Measurements from ENCODE around the gene MAPKAPK3.

MAPKAPK3 gene

DNA sequence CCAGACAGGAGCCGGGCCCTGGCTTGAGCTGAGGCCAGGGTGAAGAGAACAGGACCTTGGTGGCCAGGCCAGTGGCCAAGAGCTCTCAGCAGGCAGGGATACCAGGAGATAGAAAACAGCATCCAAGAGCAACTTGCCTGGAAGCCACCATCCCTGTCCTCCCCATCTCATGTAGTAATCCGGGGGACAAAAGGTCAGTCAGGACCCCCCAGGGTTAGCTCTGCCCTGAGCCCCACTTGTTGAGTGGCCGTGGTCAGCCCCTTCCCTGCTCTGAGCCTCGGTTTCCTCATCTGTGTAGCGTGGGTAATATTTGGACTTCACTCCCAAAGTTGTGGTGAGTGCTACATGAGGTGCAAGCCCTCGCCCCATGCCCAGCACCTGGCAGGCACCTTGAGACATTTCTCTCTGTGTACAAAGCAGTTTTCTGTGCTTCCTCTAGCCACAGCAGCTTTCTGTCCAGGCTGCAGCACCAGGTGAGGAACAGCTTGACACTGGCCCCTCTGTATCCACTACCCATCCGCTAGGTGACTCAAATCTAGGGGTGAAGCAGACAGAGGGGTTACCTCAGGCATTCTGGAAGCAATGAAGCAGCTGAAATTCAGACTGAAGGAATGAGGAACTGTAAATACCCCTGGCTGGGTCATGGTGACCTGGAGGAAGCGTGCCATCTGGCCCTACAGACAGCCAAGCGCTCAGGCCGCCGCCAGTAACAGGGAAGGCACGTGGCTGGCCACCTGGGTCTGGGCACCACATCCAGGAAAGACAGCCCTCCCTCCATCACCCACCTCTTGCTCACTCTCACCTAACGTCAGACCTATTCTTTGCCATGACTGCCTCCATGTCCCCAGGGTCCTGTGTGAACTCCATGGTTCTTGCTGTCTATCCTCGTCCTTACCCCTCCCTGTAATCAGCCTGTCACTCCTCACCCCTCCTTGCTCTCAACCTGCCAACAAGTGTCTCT is 12.0 kb upstream of the MAPKAPK3 start:
- Histone ChIP-seq H3K4ac (ENCODE audit: low read depth, low read length) (no peak overlapping the region), H4K91ac (ENCODE audit: low read depth, low read length) (no peak overlapping the region), H3K9me3 (ENCODE audit: insufficient read depth, low read depth, low read length) (no peaks in the 10 kb centered on the region), H4K12ac (ENCODE audit: low read depth, low read length) (no peak overlapping the region), H2BK12ac (ENCODE audit: low read length) (no peak overlapping the region), H3K27me3 (ENCODE audit: insufficient read depth, low read length) (no peaks in the 10 kb centered on the region), H3K79me1 (ENCODE audit: low read length) (peaks cover 12% of the 10 kb centered on the region), H2AK5ac (ENCODE audit: low read length) (no peak overlapping the region), H3K79me2 (ENCODE audit: control insufficient read depth, insufficient read depth, low read length, poor library complexity) (peaks cover 2% of the 10 kb centered on the region), H3K36me3 (ENCODE audit: control insufficient read depth in 1 of 2, insufficient read depth in 2 of 2, low read length in 2 of 2) (peaks cover 14% of the 10 kb centered on the region in 2 experiments), H2BK120ac (ENCODE audit: insufficient read depth, low read length, poor library complexity) (no peak overlapping the region), H3K4me1 (ENCODE audit: control insufficient read depth in 1 of 2, insufficient read depth in 2 of 2, low read length in 2 of 2) (peaks cover 24 to 26% of the 10 kb centered on the region in 2 experiments), H3K18ac (ENCODE audit: low read length) (no peak overlapping the region), H3K27ac (ENCODE audit: low read depth, low read length) (no peak overlapping the region), H3K4me2 (ENCODE audit: low read length) (no peak overlapping the region), H2BK5ac (ENCODE audit: low read depth, low read length, poor library complexity) (no peak overlapping the region), H3K14ac (ENCODE audit: low read length) (no peak overlapping the region), H2AFZ (ENCODE audit: insufficient read depth, low read length, poor library complexity) (no peak overlapping the region), H3K23ac (ENCODE audit: low read length) (no peak overlapping the region), H3K9ac (ENCODE audit: low read length) (no peak overlapping the region), H4K8ac (ENCODE audit: low read depth, low read length) (no peak overlapping the region), H3K4me3 (ENCODE audit: low read depth, low read length) (no peak overlapping the region)
- no peak for DNase-seq
- WGBS (ENCODE audit: extremely low coverage, insufficient coverage, insufficient read length): no CpG with 5 or more reads among the region's 14 CpGs

- Histone ChIP-seq H3K9ac (ENCODE audit: low read length) (no peak overlapping the region), H3K27ac (ENCODE audit: low read depth, low read length) (no peak overlapping the region), H4K8ac (ENCODE audit: low read depth, low read length) (no peak overlapping the region), H3K4ac (ENCODE audit: low read depth, low read length) (no peak overlapping the region), H3K79me1 (ENCODE audit: low read length) (peaks cover 12% of the 10 kb centered on the region), H3K4me1 (ENCODE audit: control insufficient read depth in 1 of 2, insufficient read depth in 2 of 2, low read length in 2 of 2) (peaks cover 26 to 29% of the 10 kb centered on the region in 2 experiments), H2BK120ac (ENCODE audit: insufficient read depth, low read length, poor library complexity) (no peak overlapping the region), H2AK5ac (ENCODE audit: low read length) (no peak overlapping the region), H3K4me2 (ENCODE audit: low read length) (no peak overlapping the region), H2AFZ (ENCODE audit: insufficient read depth, low read length, poor library complexity) (no peak overlapping the region), H3K18ac (ENCODE audit: low read length) (no peak overlapping the region), H4K12ac (ENCODE audit: low read depth, low read length) (no peak overlapping the region), H3K14ac (ENCODE audit: low read length) (no peak overlapping the region), H3K4me3 (ENCODE audit: low read depth, low read length) (no peak overlapping the region), H2BK12ac (ENCODE audit: low read length) (no peak overlapping the region), H3K36me3 (ENCODE audit: control insufficient read depth in 1 of 2, insufficient read depth in 2 of 2, low read length in 2 of 2) (peaks cover 14% of the 10 kb centered on the region in 2 experiments), H4K91ac (ENCODE audit: low read depth, low read length) (no peak overlapping the region), H3K27me3 (ENCODE audit: insufficient read depth, low read length) (no peaks in the 10 kb centered on the region), H3K79me2 (ENCODE audit: control insufficient read depth, insufficient read depth, low read length, poor library complexity) (peaks cover 2% of the 10 kb centered on the region), H3K9me3 (ENCODE audit: insufficient read depth, low read depth, low read length) (peaks cover 5% of the 10 kb centered on the region), H2BK5ac (ENCODE audit: low read depth, low read length, poor library complexity) (no peak overlapping the region), H3K23ac (ENCODE audit: low read length) (no peak overlapping the region)
- WGBS (ENCODE audit: extremely low coverage, insufficient coverage, insufficient read length): no CpG with 5 or more reads among the region's 5 CpGs
- no peak for DNase-seq
Measured at GRCh38 chr3:50605901-50606326, 11.0 kb upstream of the MAPKAPK3 start.

DNA sequence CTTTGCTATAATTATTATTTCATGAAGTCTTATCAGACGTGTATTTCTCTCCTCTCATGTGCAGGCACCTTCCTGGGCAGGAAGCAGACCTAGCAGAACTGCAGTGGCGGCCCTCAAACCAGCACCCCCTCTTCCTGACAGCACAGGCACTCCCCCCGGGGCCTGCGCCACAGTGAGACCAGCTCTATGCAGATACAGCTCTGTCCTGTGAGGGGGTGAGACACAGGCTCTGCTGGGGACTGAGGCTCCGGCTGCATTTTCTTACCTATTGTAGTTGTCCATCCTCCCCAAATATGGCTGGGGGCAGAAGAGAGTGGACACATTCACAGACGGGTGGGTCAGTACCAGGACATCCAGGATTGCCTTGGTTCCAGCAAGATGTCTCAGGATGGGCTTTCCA is 10.4 kb upstream of the MAPKAPK3 start:
- no peak overlapping the region for H3K14ac ChIP-seq (ENCODE audit: low read length)

DNA sequence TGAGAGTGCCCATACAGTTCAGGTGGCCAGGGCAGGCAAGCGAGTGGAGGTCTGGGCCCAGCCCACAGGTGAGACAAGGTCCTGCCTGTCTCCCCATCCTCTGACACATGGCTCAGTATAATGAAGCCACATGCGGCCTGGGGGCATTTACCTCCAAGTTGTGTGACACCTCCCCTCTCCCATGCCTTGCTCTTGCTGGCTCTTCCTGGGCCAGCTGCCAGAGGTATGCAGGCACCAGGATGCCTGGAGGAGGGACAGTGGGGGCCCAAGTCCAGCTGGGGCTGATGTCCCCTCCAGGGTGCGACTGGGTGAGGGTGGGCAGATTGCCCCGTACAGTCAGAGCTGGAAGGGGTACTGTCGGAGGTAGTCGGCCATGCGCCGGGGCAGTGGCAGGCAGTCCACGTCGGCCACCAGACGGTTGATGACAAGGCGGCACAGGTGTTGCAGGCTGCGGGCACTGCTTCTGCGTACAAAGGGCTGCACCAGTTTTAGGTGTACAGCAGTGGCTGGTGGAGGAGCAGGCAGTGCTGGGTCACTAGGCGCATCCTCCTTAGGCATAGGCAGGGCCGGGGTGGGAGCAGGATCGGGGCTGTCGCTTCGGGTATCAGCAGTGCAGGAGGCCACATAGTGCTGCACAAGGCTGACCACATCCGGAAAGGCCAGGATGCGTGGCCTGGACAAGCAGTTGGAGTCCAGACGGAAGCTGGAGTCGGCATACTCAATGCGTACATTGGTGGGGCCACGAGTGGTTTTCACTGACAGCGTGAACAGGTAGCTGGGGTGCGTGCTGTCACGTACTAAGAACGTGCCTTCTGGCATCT is 9.5 kb upstream of the MAPKAPK3 start:
- no peak overlapping the region for H3K9ac ChIP-seq (ENCODE audit: low read length)
- no peak overlapping the region for H3K18ac ChIP-seq (ENCODE audit: low read length)
- H3K27me3 ChIP-seq (ENCODE audit: insufficient read depth, low read length): no peaks in the 10 kb centered on the region
- H2AFZ ChIP-seq (ENCODE audit: insufficient read depth, low read length, poor library complexity): no peak overlapping the region
- no peak overlapping the region for H2BK120ac ChIP-seq (ENCODE audit: insufficient read depth, low read length, poor library complexity)
- H3K4ac ChIP-seq (ENCODE audit: low read depth, low read length): no peak overlapping the region
- H3K27ac ChIP-seq (ENCODE audit: low read depth, low read length): no peak overlapping the region
- peaks cover 14% of the 10 kb centered on the region in 2 experiments for H3K36me3 ChIP-seq (ENCODE audit: control insufficient read depth in 1 of 2, insufficient read depth in 2 of 2, low read length in 2 of 2)
- H3K79me2 ChIP-seq (ENCODE audit: control insufficient read depth, insufficient read depth, low read length, poor library complexity): peaks cover 3% of the 10 kb centered on the region
- no peak overlapping the region for H3K4me3 ChIP-seq (ENCODE audit: low read depth, low read length)
- peaks cover 7% of the 10 kb centered on the region for H3K79me1 ChIP-seq (ENCODE audit: low read length)
- H3K14ac ChIP-seq (ENCODE audit: low read length): no peak overlapping the region
- H2AK5ac ChIP-seq (ENCODE audit: low read length): no peak overlapping the region
- DNase-seq: no peak
- H2BK12ac ChIP-seq (ENCODE audit: low read length): no peak overlapping the region
- no CpG with 5 or more reads among the region's 29 CpGs for WGBS (ENCODE audit: extremely low coverage, insufficient coverage, insufficient read length)
- H2BK5ac ChIP-seq (ENCODE audit: low read depth, low read length, poor library complexity): no peak overlapping the region
- H3K23ac ChIP-seq (ENCODE audit: low read length): no peak overlapping the region
- H3K4me2 ChIP-seq (ENCODE audit: low read length): no peak overlapping the region
- peaks cover 16 to 19% of the 10 kb centered on the region in 2 experiments for H3K4me1 ChIP-seq (ENCODE audit: control insufficient read depth in 1 of 2, insufficient read depth in 2 of 2, low read length in 2 of 2)
- no peak overlapping the region for H4K12ac ChIP-seq (ENCODE audit: low read depth, low read length)
- H3K9me3 ChIP-seq (ENCODE audit: insufficient read depth, low read depth, low read length): peaks cover 5% of the 10 kb centered on the region
- H4K8ac ChIP-seq (ENCODE audit: low read depth, low read length): no peak overlapping the region
- H4K91ac ChIP-seq (ENCODE audit: low read depth, low read length): no peak overlapping the region

More for the DNA sequence above, 10.4 kb upstream of the MAPKAPK3 start:
- H3K4me2 ChIP-seq (ENCODE audit: low read length): no peak overlapping the region
- H2BK120ac ChIP-seq (ENCODE audit: insufficient read depth, low read length, poor library complexity): no peak overlapping the region
- H4K8ac ChIP-seq (ENCODE audit: low read depth, low read length): no peak overlapping the region
- DNase-seq: no peak
- peaks cover 10% of the 10 kb centered on the region for H3K79me1 ChIP-seq (ENCODE audit: low read length)
- no peak overlapping the region for H4K91ac ChIP-seq (ENCODE audit: low read depth, low read length)
- no peak overlapping the region for H3K4me3 ChIP-seq (ENCODE audit: low read depth, low read length)
- H2BK5ac ChIP-seq (ENCODE audit: low read depth, low read length, poor library complexity): no peak overlapping the region
- no peak overlapping the region for H3K18ac ChIP-seq (ENCODE audit: low read length)
- H3K36me3 ChIP-seq (ENCODE audit: control insufficient read depth in 1 of 2, insufficient read depth in 2 of 2, low read length in 2 of 2): peaks cover 14% of the 10 kb centered on the region in 2 experiments
- H2AK5ac ChIP-seq (ENCODE audit: low read length): no peak overlapping the region
- no peak overlapping the region for H3K23ac ChIP-seq (ENCODE audit: low read length)
- H3K27me3 ChIP-seq (ENCODE audit: insufficient read depth, low read length): no peaks in the 10 kb centered on the region
- H3K4me1 ChIP-seq (ENCODE audit: control insufficient read depth in 1 of 2, insufficient read depth in 2 of 2, low read length in 2 of 2): peaks cover 25 to 27% of the 10 kb centered on the region in 2 experiments
- H2BK12ac ChIP-seq (ENCODE audit: low read length): no peak overlapping the region
- peaks cover 5% of the 10 kb centered on the region for H3K9me3 ChIP-seq (ENCODE audit: insufficient read depth, low read depth, low read length)
- no peak overlapping the region for H3K4ac ChIP-seq (ENCODE audit: low read depth, low read length)
- H3K79me2 ChIP-seq (ENCODE audit: control insufficient read depth, insufficient read depth, low read length, poor library complexity): peaks cover 4% of the 10 kb centered on the region
- no peak overlapping the region for H3K27ac ChIP-seq (ENCODE audit: low read depth, low read length)
- no peak overlapping the region for H3K9ac ChIP-seq (ENCODE audit: low read length)
- H4K12ac ChIP-seq (ENCODE audit: low read depth, low read length): no peak overlapping the region
- WGBS (ENCODE audit: extremely low coverage, insufficient coverage, insufficient read length): no CpG with 5 or more reads among the region's 6 CpGs
- H2AFZ ChIP-seq (ENCODE audit: insufficient read depth, low read length, poor library complexity): no peak overlapping the region
